ENCODE results near the gene ELL. TPM values are rescaled to one million over a fixed set of nuclear protein-coding genes. Genes with fewer than 3 reads are reported as not detected.

Gene ELL
- total and polyA plus RNA-seq, 9 of the 15 experiments (the other 6 are each of a cell fraction or from before 2014, with no cell fraction given): 0.24 to 22.5 (median 4.1) TPM

DNA sequence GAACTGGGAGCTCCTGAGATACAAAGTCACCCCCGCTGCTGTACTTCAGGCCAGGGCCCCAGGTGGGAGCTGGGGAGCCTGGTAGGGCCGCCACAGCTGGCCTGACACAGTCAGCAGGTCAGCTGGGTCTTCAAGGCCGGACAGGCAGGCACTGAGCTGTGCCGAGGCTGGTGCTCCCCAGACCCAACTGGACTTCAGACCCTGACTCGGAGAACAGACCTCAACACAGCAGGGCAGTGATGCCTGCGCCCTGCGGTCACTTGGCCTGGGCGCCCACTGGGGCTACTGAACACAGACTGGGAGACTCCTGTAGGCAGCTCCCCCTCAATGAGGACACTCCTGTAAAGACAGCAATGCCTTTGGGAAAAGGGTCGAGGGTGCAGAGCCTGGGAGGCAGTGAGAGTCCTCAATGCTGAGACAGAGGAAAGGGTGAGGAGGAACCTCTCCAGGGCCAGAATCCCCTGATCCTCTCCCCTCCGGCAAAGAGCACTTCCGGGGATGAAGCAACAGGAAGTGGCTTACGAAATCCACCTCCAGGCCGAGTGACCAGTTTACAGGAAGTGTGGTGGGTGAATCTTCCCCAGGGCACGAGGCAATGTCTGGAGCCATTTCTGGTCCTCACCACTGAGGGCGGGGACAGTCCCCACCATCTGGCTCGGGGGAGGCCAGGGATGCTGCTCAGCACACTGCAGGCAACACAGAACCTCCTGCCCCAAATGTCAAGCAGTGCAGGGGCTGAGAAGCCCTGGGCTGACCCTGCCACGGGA is 43.1 kb downstream of the ELL start (continued):
- TF ChIP-seq, protein P1, sequence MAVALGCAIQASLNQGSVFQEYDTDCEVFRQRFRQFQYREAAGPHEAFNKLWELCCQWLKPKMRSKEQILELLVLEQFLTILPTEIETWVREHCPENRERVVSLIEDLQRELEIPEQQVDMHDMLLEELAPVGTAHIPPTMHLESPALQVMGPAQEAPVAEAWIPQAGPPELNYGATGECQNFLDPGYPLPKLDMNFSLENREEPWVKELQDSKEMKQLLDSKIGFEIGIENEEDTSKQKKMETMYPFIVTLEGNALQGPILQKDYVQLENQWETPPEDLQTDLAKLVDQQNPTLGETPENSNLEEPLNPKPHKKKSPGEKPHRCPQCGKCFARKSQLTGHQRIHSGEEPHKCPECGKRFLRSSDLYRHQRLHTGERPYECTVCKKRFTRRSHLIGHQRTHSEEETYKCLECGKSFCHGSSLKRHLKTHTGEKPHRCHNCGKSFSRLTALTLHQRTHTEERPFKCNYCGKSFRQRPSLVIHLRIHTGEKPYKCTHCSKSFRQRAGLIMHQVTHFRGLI (CRISPR knock-in tag; IDR thresholded peaks at IDR 0.05): peak; percentile 44; the same call in 1 of the 2 replicates
- TF ChIP-seq ZNF165 (CRISPR knock-in tag; IDR thresholded peaks at IDR 0.05; ENCODE audit: borderline replicate concordance) (no peak), TEAD2 (tag; IDR thresholded peaks at IDR 0.05) (no peak), ZNF764 (CRISPR knock-in tag; IDR thresholded peaks at IDR 0.05; ENCODE audit: low read depth) (no peak), NFYB (IDR thresholded peaks at IDR 0.05; ENCODE audit: extremely low read depth, insufficient read length) (no peak), DMBX1 (CRISPR knock-in tag; IDR thresholded peaks at IDR 0.05; ENCODE audit: borderline replicate concordance) (peak; percentile 79; the same call in 1 of the 2 replicates), DNMT1 (IDR thresholded peaks at IDR 0.05) (no peak), HNRNPUL1 (IDR thresholded peaks at IDR 0.05; ENCODE audit: low read length) (no peak), ZNF561 (CRISPR knock-in tag; conservative IDR thresholded peaks at IDR 0.05) (no peak), RNF2 (IDR thresholded peaks at IDR 0.05) (0 out of 2 replicates have a peak, but pooled peaks have one; percentile 48), GTF2F1 (IDR thresholded peaks at IDR 0.05; ENCODE audit: low read depth, low read length) (no peak), ARID3A (IDR thresholded peaks at IDR 0.05; ENCODE audit: borderline replicate concordance, low read depth, low read length) (no peak), EHMT2 (IDR thresholded peaks at IDR 0.05) (no peak), POLR3G (IDR thresholded peaks at IDR 0.05; ENCODE audit: extremely low read depth, insufficient read length, insufficient replicate concordance) (no peak), EGR1 (conservative IDR thresholded peaks at IDR 0.05) (no peak), FOXJ3 (CRISPR knock-in tag; IDR thresholded peaks at IDR 0.05) (no peak), ZBTB12 (CRISPR knock-in tag; IDR thresholded peaks at IDR 0.05) (no peak), SPI1 (IDR thresholded peaks at IDR 0.05; ENCODE audit: borderline replicate concordance, low read depth, low read length) (peak; percentile 80)
- TF ChIP-seq, protein P2, sequence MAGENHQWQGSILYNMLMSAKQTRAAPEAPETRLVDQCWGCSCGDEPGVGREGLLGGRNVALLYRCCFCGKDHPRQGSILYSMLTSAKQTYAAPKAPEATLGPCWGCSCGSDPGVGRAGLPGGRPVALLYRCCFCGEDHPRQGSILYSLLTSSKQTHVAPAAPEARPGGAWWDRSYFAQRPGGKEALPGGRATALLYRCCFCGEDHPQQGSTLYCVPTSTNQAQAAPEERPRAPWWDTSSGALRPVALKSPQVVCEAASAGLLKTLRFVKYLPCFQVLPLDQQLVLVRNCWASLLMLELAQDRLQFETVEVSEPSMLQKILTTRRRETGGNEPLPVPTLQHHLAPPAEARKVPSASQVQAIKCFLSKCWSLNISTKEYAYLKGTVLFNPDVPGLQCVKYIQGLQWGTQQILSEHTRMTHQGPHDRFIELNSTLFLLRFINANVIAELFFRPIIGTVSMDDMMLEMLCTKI (IDR thresholded peaks at IDR 0.05; ENCODE audit: partially characterized antibody): no peak
- TF ChIP-seq, protein P3, sequence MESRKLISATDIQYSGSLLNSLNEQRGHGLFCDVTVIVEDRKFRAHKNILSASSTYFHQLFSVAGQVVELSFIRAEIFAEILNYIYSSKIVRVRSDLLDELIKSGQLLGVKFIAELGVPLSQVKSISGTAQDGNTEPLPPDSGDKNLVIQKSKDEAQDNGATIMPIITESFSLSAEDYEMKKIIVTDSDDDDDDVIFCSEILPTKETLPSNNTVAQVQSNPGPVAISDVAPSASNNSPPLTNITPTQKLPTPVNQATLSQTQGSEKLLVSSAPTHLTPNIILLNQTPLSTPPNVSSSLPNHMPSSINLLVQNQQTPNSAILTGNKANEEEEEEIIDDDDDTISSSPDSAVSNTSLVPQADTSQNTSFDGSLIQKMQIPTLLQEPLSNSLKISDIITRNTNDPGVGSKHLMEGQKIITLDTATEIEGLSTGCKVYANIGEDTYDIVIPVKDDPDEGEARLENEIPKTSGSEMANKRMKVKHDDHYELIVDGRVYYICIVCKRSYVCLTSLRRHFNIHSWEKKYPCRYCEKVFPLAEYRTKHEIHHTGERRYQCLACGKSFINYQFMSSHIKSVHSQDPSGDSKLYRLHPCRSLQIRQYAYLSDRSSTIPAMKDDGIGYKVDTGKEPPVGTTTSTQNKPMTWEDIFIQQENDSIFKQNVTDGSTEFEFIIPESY (CRISPR knock-in tag; IDR thresholded peaks at IDR 0.05): no peak
